WI38 (cell line): ENCODE measurements around the gene POLR1D.

Experiments used
- H3K4me3 ChIP-seq: 2 replicates; pipeline ENCODE4 v1.5.1; 2011; ENCODE audit warnings: low read depth, mild to moderate bottlenecking, control low read depth, low read length
- TF ChIP-seq, protein P1 (sequence below): IDR thresholded peaks from 2 replicates; pipeline ENCODE4 v1.5.1; 2012; ENCODE audit warnings: low read depth, mild to moderate bottlenecking, control low read depth, low read length

POLR1D gene

DNA sequence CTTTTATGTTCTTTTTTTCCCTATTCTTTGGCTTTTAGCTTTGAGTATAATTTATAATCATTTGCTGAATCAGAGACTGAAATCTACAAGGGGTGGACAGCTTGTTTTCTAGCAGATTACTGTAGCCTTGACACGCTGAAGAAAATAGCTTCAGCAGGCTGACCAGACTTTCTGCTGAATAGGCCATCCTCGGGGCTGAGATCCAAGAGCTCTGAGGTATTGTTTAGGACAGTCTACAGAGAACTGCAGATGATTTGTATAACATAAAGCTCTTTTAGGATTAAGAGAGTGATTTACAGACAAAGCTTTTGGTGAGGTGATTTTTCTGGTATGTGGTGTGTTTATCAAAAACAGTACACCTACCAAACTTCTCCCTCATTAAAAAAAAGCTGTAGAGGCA lies 16.8 kb downstream of the POLR1D start:
- TF ChIP-seq, protein P1, sequence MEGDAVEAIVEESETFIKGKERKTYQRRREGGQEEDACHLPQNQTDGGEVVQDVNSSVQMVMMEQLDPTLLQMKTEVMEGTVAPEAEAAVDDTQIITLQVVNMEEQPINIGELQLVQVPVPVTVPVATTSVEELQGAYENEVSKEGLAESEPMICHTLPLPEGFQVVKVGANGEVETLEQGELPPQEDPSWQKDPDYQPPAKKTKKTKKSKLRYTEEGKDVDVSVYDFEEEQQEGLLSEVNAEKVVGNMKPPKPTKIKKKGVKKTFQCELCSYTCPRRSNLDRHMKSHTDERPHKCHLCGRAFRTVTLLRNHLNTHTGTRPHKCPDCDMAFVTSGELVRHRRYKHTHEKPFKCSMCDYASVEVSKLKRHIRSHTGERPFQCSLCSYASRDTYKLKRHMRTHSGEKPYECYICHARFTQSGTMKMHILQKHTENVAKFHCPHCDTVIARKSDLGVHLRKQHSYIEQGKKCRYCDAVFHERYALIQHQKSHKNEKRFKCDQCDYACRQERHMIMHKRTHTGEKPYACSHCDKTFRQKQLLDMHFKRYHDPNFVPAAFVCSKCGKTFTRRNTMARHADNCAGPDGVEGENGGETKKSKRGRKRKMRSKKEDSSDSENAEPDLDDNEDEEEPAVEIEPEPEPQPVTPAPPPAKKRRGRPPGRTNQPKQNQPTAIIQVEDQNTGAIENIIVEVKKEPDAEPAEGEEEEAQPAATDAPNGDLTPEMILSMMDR = no peak
- no peak overlapping the region for H3K4me3 ChIP-seq

DNA sequence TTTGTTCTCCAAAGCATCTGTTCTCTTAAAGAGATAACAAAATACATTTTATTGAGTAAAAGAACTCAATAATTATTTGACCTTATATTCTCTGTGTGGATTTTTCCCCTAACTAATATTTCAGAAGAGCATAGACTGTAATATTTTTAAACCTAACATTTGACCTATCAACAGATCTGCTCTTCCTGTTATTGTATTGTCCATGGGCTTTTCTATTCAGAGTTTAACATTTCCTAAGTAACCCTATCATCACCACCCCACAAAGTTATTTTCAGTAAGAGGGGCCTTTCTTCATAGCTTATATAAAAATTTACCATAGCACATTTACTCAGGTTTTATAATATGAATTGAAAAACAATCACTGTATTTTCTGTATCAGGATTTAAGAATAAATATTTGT lies 17.5 kb downstream of the POLR1D start:
- TF ChIP-seq, protein P1 = no peak
- no peak overlapping the region for H3K4me3 ChIP-seq

DNA sequence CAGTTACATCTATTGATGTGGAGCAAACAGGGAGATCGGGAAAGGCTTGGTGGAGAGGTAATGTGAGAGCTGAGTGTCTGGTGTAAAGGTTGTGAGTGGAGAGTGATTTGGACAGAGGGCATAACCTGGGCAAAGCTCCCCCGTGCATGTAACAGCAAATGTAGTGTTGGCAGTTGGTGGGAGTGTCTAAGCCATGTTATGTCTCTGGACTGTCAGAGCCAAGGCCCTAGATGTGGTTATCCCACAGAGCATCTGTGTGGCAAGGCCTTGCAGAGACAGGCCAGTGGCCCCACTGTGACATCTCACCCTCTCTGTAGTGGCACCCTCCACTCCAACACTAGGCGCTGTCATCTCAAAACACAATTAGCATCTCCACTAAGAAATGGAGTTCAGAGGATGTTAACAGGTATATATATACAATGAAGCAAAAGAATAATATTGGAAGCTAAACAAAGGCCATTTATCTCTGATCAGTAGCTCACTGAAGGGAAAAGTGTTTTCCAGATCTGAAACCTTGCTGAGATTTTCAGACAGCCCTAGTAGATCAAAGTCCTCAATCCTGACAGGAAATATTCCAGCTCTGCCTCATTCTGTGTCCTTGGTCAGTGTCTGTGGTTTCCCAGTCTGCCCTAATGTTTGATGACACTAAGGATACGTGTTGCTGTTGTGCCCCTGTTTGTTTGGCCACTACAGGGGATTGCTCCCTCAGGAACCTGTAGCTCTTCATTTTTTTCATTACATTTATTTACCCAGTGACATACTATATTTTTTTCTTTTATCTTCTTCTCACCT lies 20.2 kb downstream of the POLR1D start:
- TF ChIP-seq, protein P1 = no peak
- no peak overlapping the region for H3K4me3 ChIP-seq

DNA sequence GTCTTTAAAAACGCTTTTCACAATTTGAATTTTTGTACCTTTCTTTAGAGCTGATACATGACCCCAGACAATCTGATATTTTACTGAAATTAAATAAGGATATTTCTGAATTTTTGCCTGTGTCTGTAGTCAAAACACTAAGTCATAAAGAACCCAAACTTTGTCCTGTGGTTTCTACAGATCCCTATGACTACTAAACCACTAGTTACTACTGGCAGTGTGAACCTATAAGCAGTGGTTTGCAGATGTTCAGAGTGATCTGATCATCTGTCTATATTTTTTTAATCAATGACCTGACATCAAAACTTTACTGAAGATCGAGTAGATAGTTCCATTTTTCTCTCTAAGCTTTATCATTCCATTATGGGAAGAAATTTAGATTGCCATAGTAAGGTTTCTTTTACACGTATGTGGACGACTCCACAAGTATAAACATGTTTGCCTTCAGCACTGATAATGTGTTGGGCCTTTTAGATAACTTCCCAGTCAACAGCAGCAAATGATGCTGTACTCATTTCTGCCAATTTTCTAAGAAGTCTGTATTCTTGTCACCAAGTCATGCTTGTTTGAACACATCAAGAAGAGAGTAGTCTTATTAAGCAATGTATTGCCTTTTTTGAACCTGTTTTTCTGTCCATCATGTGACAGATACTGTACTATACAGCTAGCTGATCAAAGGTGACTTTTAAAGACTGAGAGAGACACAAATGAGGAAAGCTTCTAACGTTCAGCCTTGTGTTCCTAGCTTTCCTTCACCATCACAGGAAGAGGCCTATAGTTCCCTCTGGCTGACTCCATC lies 21.8 kb downstream of the POLR1D start:
- H3K4me3 ChIP-seq = no peak overlapping the region
- TF ChIP-seq, protein P1 = no peak

DNA sequence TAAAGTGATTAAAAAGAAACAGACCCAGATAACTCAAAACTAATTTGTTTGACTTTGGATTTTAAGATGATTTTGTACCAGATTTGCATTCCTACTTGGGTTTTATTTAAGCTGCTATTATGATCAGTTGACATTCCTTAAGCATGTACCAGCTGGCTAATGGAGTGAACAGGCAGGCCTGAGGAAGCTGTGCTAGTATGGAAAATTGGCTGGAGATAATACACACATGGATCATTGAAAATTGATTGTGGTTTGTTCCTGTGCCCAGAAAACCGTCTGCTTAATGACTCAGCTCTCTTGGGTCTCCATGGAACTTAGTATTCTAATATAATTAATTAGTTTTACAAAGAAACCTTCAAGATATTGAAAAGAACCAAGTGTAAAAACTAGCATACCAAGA lies 22.6 kb downstream of the POLR1D start:
- no peak overlapping the region for H3K4me3 ChIP-seq
- TF ChIP-seq, protein P1 = no peak

DNA sequence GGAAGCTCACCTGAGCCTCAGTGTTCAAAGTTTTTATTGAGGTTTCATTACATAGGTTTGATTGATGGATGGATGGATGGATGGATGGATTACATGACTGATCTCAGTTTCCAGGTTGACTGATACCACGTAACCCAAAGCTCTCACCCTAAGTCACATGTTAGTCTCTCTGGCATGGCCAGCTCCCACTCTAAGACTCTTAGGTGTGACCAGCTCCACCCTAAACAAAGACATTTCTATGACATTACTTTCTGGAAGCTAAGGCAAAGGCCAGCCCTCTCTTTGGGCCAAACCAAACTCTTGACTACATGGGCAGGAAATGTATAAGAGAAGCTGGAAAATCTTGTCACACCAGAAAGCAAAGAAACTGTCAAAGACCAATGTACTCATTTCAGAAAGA lies 28.6 kb downstream of the POLR1D start:
- H3K4me3 ChIP-seq = no peak overlapping the region
- TF ChIP-seq, protein P1 = no peak

DNA sequence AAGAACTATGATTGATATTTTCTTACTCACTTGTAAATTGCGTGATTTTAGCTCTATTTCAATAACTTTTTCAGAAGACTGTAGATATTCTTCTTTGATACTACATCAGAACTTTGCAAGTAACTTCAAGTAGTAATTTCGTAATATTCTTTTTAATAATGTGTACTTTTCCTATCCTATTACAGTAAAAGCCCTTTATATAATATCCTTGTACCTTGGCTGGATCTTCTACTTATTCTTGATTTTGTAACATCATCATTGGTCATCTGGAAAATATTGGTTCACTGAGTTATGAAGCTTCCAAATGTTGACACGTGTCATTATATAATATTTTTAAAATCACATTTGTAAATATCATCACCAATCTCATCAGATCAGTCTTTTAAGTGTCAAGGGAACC lies 32.4 kb downstream of the POLR1D start:
- TF ChIP-seq, protein P1 = no peak
- H3K4me3 ChIP-seq = no peak overlapping the region
